Left ventricle myocardium inferior (tissue), 1 donor: Measurements from ENCODE around the gene SLC25A45. TPM values are rescaled to one million over a fixed set of nuclear protein-coding genes. Genes with fewer than 3 reads are reported as not detected.

Experiments used
- DNase-seq: peaks from one replicate; pipeline ENCODE4 v3.0.0-alpha.2; 2020
- H3K27ac ChIP-seq: fragments of 200-600 bp; replicated peaks from 2 replicates; pipeline ENCODE4 v1.8.0; 2021
- H3K27me3 ChIP-seq: fragments of 200-600 bp; 2 replicates; pipeline ENCODE4 v1.8.0; 2021; ENCODE audit warnings: low read depth
- H3K36me3 ChIP-seq: fragments of 200-600 bp; 2 replicates; pipeline ENCODE4 v1.8.0; 2021
- H3K4me1 ChIP-seq: fragments of 200-600 bp; 2 replicates; pipeline ENCODE4 v1.8.0; 2021
- H3K4me3 ChIP-seq: fragments of 200-600 bp; 2 replicates; pipeline ENCODE4 v1.8.0; 2021; ENCODE audit warnings: mild to moderate bottlenecking, moderate library complexity
- H3K9me3 ChIP-seq: fragments of 200-600 bp; replicated peaks from 2 replicates; pipeline ENCODE4 v1.8.0; 2021
- CTCF ChIP-seq: fragments of 200-600 bp; IDR thresholded peaks from 2 replicates; pipeline ENCODE4 v1.8.0; 2021; ENCODE audit warnings: antibody characterized with exemption, mild to moderate bottlenecking, borderline replicate concordance
- intact Hi-C: fragments of 100-400 bp; cut with micrococcal nuclease; formaldehyde crosslinking; loops from one replicate; pipeline ENCODE4 v1.11.0; 2022
- total RNA-seq: library from RNA; stranded (reverse); fragmentation: NEBNext Ultra II Directional; extraction: Animal tissue kit (Norgen Biotek cat#: 25700); gene quantifications from one replicate; pipeline ENCODE4 v1.2.1, GENCODE V29; 2021
- donor health status: DM: no; HTN: yes; CAD: no; lungs with severe emphysema.

Gene SLC25A45
- total RNA-seq, 1 donor from 2014 or later = 5.0 TPM

DNA sequence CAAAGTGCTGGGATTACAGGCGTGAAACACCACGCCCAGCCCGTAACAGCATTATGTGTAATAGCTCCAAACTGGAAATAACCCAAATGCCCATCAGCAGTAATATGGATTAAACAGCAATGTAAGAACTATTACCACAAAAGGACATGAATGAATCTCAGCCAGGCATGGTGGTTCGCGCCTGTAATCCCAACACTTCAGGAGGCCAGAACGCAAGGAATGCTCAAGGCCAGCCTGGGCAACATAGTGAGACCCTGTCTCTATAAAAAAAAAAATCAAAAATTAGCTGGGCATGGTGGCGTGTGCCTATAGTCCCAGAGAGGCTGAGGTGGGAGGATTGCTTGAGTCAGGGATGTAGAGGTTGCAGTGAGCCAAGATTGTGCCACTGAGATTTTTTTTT is 51.9 kb downstream of the SLC25A45 start:
- no peaks in the 10 kb centered on the region for H3K36me3 ChIP-seq
- H3K4me1 ChIP-seq = peaks cover 34% of the 10 kb centered on the region
- H3K9me3 ChIP-seq = no peaks in the 10 kb centered on the region
- H3K27ac ChIP-seq = no peak overlapping the region
- H3K4me3 ChIP-seq = no peak overlapping the region
- intact Hi-C loops = no loop called here
- no peak for DNase-seq
- no peak for TF ChIP-seq CTCF
- H3K27me3 ChIP-seq = no peaks in the 10 kb centered on the region

DNA sequence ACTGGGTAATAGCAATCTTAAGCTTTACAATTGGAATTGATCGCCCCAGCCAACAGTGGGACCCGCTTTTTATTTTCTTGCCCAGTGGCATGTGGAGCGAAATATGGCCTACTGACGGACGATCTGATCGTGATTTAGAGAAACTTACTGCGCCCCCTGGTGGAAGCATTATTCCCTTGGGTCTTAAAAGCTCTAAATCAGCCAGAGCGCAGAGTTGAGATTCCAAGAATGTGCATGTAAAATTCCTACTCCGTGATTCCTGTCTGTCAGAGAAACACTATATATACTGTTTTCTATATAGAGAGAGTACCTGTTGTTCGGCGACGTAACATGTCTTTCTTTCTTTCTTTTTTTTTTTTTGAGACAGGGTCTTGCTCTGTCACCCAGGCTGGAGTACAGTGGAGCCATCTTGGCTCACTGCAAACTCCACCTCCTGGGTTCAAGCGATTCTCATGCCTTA is 52.5 kb downstream of the SLC25A45 start:
- Histone ChIP-seq H3K4me1 (peaks cover 28% of the 10 kb centered on the region), H3K9me3 (no peaks in the 10 kb centered on the region), H3K36me3 (no peaks in the 10 kb centered on the region), H3K27ac (peak overlapping the region; percentile 1), H3K4me3 (no peak overlapping the region), H3K27me3 (no peaks in the 10 kb centered on the region)
- intact Hi-C loops = loop anchor here (5.0 kb wide), 1 partner anchor 53 kb away; no protein-coding TSS in a partner anchor
- peak; percentile 72 for DNase-seq
- peak; percentile 84 for TF ChIP-seq CTCF

DNA sequence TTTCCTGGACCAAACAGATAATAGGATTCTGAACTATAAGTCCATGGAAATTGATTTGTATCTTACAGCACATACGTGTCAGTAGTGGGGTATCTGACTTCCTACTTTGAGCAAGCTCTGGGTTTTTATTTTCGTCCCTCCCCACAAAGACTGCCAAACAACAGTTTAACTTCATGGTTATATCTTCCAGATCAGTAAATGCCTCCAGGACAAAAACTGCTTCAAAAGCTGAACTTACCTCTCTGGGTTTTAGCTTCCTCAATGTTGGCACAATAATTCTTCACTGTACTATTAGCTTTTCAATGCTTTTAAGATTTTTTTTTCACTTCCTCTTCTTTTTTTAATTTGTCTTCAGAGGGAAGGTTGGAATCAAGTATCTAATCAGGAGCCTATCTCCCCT is 53.0 kb downstream of the SLC25A45 start:
- H3K4me1 ChIP-seq = peaks cover 23% of the 10 kb centered on the region
- no peak overlapping the region for H3K4me3 ChIP-seq
- H3K27me3 ChIP-seq = no peaks in the 10 kb centered on the region
- H3K27ac ChIP-seq = peak overlapping the region; percentile 1
- DNase-seq = no peak
- TF ChIP-seq CTCF = no peak
- no peaks in the 10 kb centered on the region for H3K36me3 ChIP-seq
- no peaks in the 10 kb centered on the region for H3K9me3 ChIP-seq
- intact Hi-C loops = loop anchor here (5.0 kb wide), 1 partner anchor 52 kb away; no protein-coding TSS in a partner anchor

DNA sequence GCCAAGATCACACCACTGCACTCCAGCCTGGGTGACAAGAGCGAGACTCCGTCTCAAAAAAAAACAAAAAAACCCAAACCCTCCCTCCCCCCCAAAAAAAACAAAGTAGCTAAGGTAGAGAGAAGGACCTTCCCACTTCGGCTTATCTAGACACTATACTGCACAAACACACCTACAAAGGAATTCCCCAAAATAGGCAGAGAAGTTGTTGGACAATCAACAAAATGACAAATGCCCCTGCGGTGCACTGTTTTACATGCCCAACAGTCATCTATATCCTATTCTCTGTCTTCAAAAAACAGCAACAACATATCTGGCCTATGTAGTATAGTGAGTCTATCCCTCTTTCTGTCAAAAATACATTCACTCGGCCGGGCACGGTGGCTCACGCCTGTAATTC is 55.4 kb downstream of the SLC25A45 start:
- Histone ChIP-seq H3K4me3 (no peak overlapping the region), H3K9me3 (no peaks in the 10 kb centered on the region), H3K27me3 (no peaks in the 10 kb centered on the region), H3K36me3 (peaks cover 7% of the 10 kb centered on the region), H3K27ac (no peak overlapping the region), H3K4me1 (peaks cover 19% of the 10 kb centered on the region)
- intact Hi-C loops = loop anchor here (5.0 kb wide), 1 partner anchor 50 kb away; no protein-coding TSS in a partner anchor
- DNase-seq = no peak
- no peak for TF ChIP-seq CTCF

DNA sequence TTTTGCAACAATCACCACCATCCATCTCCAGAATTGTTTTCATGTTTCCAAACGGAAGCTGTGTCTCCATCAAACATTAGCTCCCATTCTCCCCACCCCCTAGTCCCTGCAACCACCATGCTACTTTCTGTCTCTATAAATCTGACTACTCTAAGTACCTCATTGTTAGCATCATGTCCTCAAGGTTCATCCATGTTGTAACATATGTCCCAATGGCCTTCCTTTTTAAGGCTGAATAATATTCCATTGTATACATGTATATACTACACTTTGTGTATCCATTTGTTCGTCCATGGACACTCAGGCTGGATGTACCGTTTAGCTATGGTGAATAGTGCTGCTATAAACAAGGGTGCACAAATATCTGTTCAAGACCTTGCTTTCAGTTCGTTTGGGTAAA is 57.0 kb downstream of the SLC25A45 start:
- Histone ChIP-seq H3K36me3 (peaks cover 21% of the 10 kb centered on the region), H3K4me1 (peaks cover 35% of the 10 kb centered on the region), H3K9me3 (no peaks in the 10 kb centered on the region), H3K27me3 (no peaks in the 10 kb centered on the region), H3K4me3 (no peak overlapping the region), H3K27ac (no peak overlapping the region)
- TF ChIP-seq CTCF = no peak
- DNase-seq = no peak
- intact Hi-C loops = loop anchor here (5.0 kb wide), 1 partner anchor 48 kb away; no protein-coding TSS in a partner anchor

Other genes with a start within 250 kb of the SLC25A45 start
- 25.6 TPM for gene SYVN1, start 248.1 kb downstream of the SLC25A45 start, total RNA-seq
- gene SPDYC, start 212.4 kb downstream of the SLC25A45 start, total RNA-seq = not detected
- gene CAPN1, start 200.7 kb downstream of the SLC25A45 start, total RNA-seq = 74.6 TPM
- gene POLA2, start 120.7 kb downstream of the SLC25A45 start, total RNA-seq = 3.8 TPM
- gene CDC42EP2, start 67.8 kb downstream of the SLC25A45 start, total RNA-seq = 11.3 TPM
- gene DPF2, start 48.8 kb downstream of the SLC25A45 start, total RNA-seq = 40.6 TPM
- 0.44 TPM for gene TIGD3, start 27.9 kb downstream of the SLC25A45 start, total RNA-seq
- gene FRMD8, start 4.0 kb upstream of the SLC25A45 start, total RNA-seq = 8.4 TPM
- 405 TPM for gene NEAT1, start 40.2 kb upstream of the SLC25A45 start, total RNA-seq
- 6,576 TPM for gene MALAT1, start 116.4 kb upstream of the SLC25A45 start, total RNA-seq
- 60.2 TPM for gene SCYL1, start 142.4 kb upstream of the SLC25A45 start, total RNA-seq
- 80.3 TPM for gene LTBP3, start 175.7 kb upstream of the SLC25A45 start, total RNA-seq
- 21.1 TPM for gene ZNRD2, start 187.8 kb upstream of the SLC25A45 start, total RNA-seq
- 40.9 TPM for gene FAM89B, start 189.9 kb upstream of the SLC25A45 start, total RNA-seq
- 69.5 TPM for gene EHBP1L1, start 193.4 kb upstream of the SLC25A45 start, total RNA-seq
- 0.85 TPM for gene KCNK7, start 213.2 kb upstream of the SLC25A45 start, total RNA-seq
- gene MAP3K11, start 231.6 kb upstream of the SLC25A45 start, total RNA-seq = 32.4 TPM
- 11.9 TPM for gene PCNX3, start 233.1 kb upstream of the SLC25A45 start, total RNA-seq